Lower leg skin (tissue), 4 donors: ENCODE measurements around the gene NUP155. TPM values are rescaled to one million over a fixed set of nuclear protein-coding genes. Genes with fewer than 3 reads are reported as not detected.
"Not testable (repeated sequence)": the region's sequence is repeated elsewhere in the genome, so short reads cannot be mapped to it uniquely, and the experiment has no call there.

ENCODE experiments used
- DNase-seq, 2 donors: peaks; one replicate each; pipeline ENCODE4 v3.0.0-alpha.2; 2019; ENCODE audit warnings: low spot score in 2 of 2
- H3K4me3 ChIP-seq: fragments of 200-600 bp; sonication (generic); 2 replicates; pipeline ENCODE4 v1.5.1; 2017; ENCODE audit warnings: mild to moderate bottlenecking, low read depth; ENCODE audit not compliant: poor library complexity, severe bottlenecking
- CTCF ChIP-seq, 3 donors: fragments of 450-650 bp; IDR thresholded peaks; one replicate each; pipeline ENCODE4 v1.5.1; 2016; ENCODE audit warnings: antibody characterized with exemption in 3 of 3, mild to moderate bottlenecking in 3 of 3, moderate library complexity in 2 of 3
- POLR2A ChIP-seq, 2 donors: fragments of 450-650 bp; IDR thresholded peaks; one replicate each; pipeline ENCODE4 v1.6.1; 2016 to 2017; ENCODE audit warnings: antibody characterized with exemption in 2 of 2, mild to moderate bottlenecking in 1 of 2, moderate library complexity in 1 of 2
- WGBS, 2 donors: methylation state at CpG; one replicate each; pipeline ENCODE4 v1.1.5; 2018; 5-methylcytosine and 5-hydroxymethylcytosine counted together
- intact Hi-C: fragments of 100-400 bp; cut with DNase I; formaldehyde crosslinking; loops from one replicate; pipeline ENCODE4 v1.15.0; 2023; ENCODE audit warnings: low total_unique reads
- total RNA-seq, 4 donors: library from RNA; depleted of rRNA; stranded (reverse); fragments of >200 nt; gene quantifications; one replicate each; pipeline ENCODE4 v1.1.0, GENCODE V29; 2016

Gene NUP155
- total RNA-seq, 4 donors from 2014 or later, result 13.0 to 17.8 (median 15.6) TPM

GRCh38 chr5:37304888-37305287 lies 66.0 kb downstream of the NUP155 start:
- intact Hi-C loops, result no loop called here
- TF ChIP-seq CTCF (IDR thresholded peaks at IDR 0.05) (no peak), POLR2A (IDR thresholded peaks at IDR 0.05) (no peak)
- no peak for DNase-seq
- 94 to 100% methylated on average over 2 of the region's 2 CpGs for WGBS, 2 donors
- H3K4me3 ChIP-seq, result no peak overlapping the region

- H3K4me3 ChIP-seq, intact Hi-C loops, DNase-seq: not testable (repeated sequence)
- WGBS, 2 donors, result 87 to 93% methylated on average over 7 of the region's 7 CpGs
Measured at GRCh38 chr5:37296313-37296712, 74.6 kb downstream of the NUP155 start.

GRCh38 chr5:37283214-37283820 lies 87.6 kb downstream of the NUP155 start:
- DNase-seq, result peak in 1 of 2 donors; percentile 53
- WGBS, 2 donors, result 92 to 94% methylated on average over 5 of the region's 5 CpGs
- TF ChIP-seq CTCF (IDR thresholded peaks at IDR 0.05) (no peak), POLR2A (IDR thresholded peaks at IDR 0.05) (no peak)

GRCh38 chr5:37275511-37275910 lies 95.4 kb downstream of the NUP155 start:
- WGBS, 2 donors, result 87 to 92% methylated on average over 2 of the region's 2 CpGs
- no peak overlapping the region for H3K4me3 ChIP-seq
- intact Hi-C loops, result no loop called here
- no peak for DNase-seq
- TF ChIP-seq POLR2A (IDR thresholded peaks at IDR 0.05) (no peak), CTCF (IDR thresholded peaks at IDR 0.05) (no peak)

More at GRCh38 chr5:37283214-37283820, 87.6 kb downstream of the NUP155 start:
- intact Hi-C loops, result no loop called here
- no peak overlapping the region for H3K4me3 ChIP-seq

- WGBS, 2 donors, result 59 to 61% methylated on average over 1 of the region's 1 CpG
- DNase-seq, result peak in 1 of 2 donors; percentile 57
- TF ChIP-seq CTCF (IDR thresholded peaks at IDR 0.05) (no peak), POLR2A (IDR thresholded peaks at IDR 0.05) (no peak)
- intact Hi-C loops, result no loop called here
- H3K4me3 ChIP-seq, result no peak overlapping the region
Measured at GRCh38 chr5:37272511-37272910, 98.4 kb downstream of the NUP155 start.

GRCh38 chr5:37268100-37268499 lies 102.8 kb downstream of the NUP155 start:
- DNase-seq, H3K4me3 ChIP-seq, intact Hi-C loops: not testable (repeated sequence)

GRCh38 chr5:37255774-37256358 lies 115.0 kb downstream of the NUP155 start:
- H3K4me3 ChIP-seq, result no peak overlapping the region
- 92 to 97% methylated on average over 4 of the region's 4 CpGs for whole genome bisulfite sequencing, 2 donors

More at GRCh38 chr5:37255774-37256358, 115.0 kb downstream of the NUP155 start:
- intact Hi-C loops, result no loop called here
- no peak for DNase-seq
- TF ChIP-seq POLR2A (IDR thresholded peaks at IDR 0.05) (no peak), CTCF (IDR thresholded peaks at IDR 0.05) (no peak)
